A549 (cell line): ENCODE results near the gene CPA5.

ENCODE experiments used
- BHLHE40 ChIP-seq: IDR thresholded peaks from 2 replicates; pipeline ENCODE4 v1.6.1; 2012; ENCODE audit warnings: low read depth, low read length, inconsistent platforms
- CEBPB ChIP-seq, 2 experiments: fragments of >200 bp in 1 of 2; sonication (Bioruptor Twin) in 1 of 2; formaldehyde crosslinking in 1 of 2; IDR thresholded peaks; 2 replicates each; pipeline ENCODE4 v1.6.1; 2012 to 2016
- CTCF ChIP-seq: fragments of >200 bp; sonication (Bioruptor Twin); formaldehyde crosslinking; IDR thresholded peaks from 3 replicates; pipeline ENCODE4 v1.5.1; 2016
- EHMT2 ChIP-seq: fragments of 200-600 bp; sonication (generic); IDR thresholded peaks from 2 replicates; pipeline ENCODE4 v1.6.1; 2016; ENCODE audit warnings: antibody characterized with exemption, low read depth, mild to moderate bottlenecking, moderate library complexity
- EP300 ChIP-seq, 2 experiments: fragments of >200 bp; sonication (Bioruptor Twin); formaldehyde crosslinking; IDR thresholded peaks; 2 replicates in 1 of 2; 3 replicates in 1 of 2; pipeline ENCODE4 v1.6.1; 2016 to 2017
- HDAC2 ChIP-seq: fragments of 200-600 bp; sonication (generic); IDR thresholded peaks from 2 replicates; pipeline ENCODE4 v1.6.1; 2016
- MAFK ChIP-seq: fragments of 450-650 bp; IDR thresholded peaks from 2 replicates; pipeline ENCODE4 v1.6.1; 2014; ENCODE audit not compliant: partially characterized antibody
- NFE2L2 ChIP-seq: fragments of 150-350 bp; conservative IDR thresholded peaks from 2 replicates; pipeline ENCODE4 v1.6.1; 2014; ENCODE audit warnings: low read length
- RNF2 ChIP-seq: fragments of 200-600 bp; sonication (generic); IDR thresholded peaks from 2 replicates; pipeline ENCODE4 v1.6.1; 2016; ENCODE audit warnings: low read depth, mild to moderate bottlenecking, antibody characterized with exemption, moderate library complexity, borderline replicate concordance
- USF2 ChIP-seq: fragments of 450-650 bp; IDR thresholded peaks from 2 replicates; pipeline ENCODE4 v1.6.1; 2014; ENCODE audit warnings: antibody characterized with exemption
- ZSCAN20 ChIP-seq: fragments of 250-450 bp; sonication (Bioruptor Pico); IDR thresholded peaks from 2 replicates; pipeline ENCODE4 v1.8.0; 2022; ENCODE audit warnings: mild to moderate bottlenecking, moderate library complexity

GRCh38 chr7:130397758-130398073, 53.1 kb downstream of the CPA5 start:
- no peak for TF ChIP-seq MAFK
- no peak for TF ChIP-seq ZSCAN20 (CRISPR knock-in tag)
- TF ChIP-seq CTCF: no peak
- no peak for TF ChIP-seq RNF2
- TF ChIP-seq EP300 (IDR thresholded peaks at IDR 0.05): no peak
- no peak for TF ChIP-seq CEBPB (IDR thresholded peaks at IDR 0.05)
- TF ChIP-seq NFE2L2: no peak
- no peak for TF ChIP-seq EHMT2
- TF ChIP-seq USF2: no peak
- TF ChIP-seq HDAC2: no peak
- TF ChIP-seq BHLHE40: no peak
